ENCODE measurements around the gene LRP5. TPM values are rescaled to one million over a fixed set of nuclear protein-coding genes. Genes with fewer than 3 reads are reported as not detected.
"Not testable (repeated sequence)": the region's sequence is repeated elsewhere in the genome, so short reads cannot be mapped to it uniquely, and the experiment has no call there.

The LRP5 gene
- total RNA-seq, 1 experiment from 2014 or later = 17.2 TPM

GRCh38 chr11:68423481-68423880, 111.1 kb downstream of the LRP5 start:
- DNase-seq (ENCODE audit: low read depth) = no peak

- no peak for DNase-seq (ENCODE audit: low read depth)
Measured at GRCh38 chr11:68424101-68424632, 111.8 kb downstream of the LRP5 start.

GRCh38 chr11:68424981-68425865, 112.8 kb downstream of the LRP5 start:
- DNase-seq (ENCODE audit: low read depth) = no peak

GRCh38 chr11:68425866-68426380, 113.5 kb downstream of the LRP5 start:
- no peak for DNase-seq (ENCODE audit: low read depth)

GRCh38 chr11:68429661-68430060, 117.3 kb downstream of the LRP5 start:
- no peak for DNase-seq (ENCODE audit: low read depth)

- no peak for DNase-seq (ENCODE audit: low read depth)
Measured at GRCh38 chr11:68430384-68430783, 118.0 kb downstream of the LRP5 start.

GRCh38 chr11:68430801-68431200, 118.4 kb downstream of the LRP5 start:
- no peak for DNase-seq (ENCODE audit: low read depth)

GRCh38 chr11:68431984-68432645, 119.7 kb downstream of the LRP5 start:
- no peak for DNase-seq (ENCODE audit: low read depth)

GRCh38 chr11:68432874-68433273, 120.5 kb downstream of the LRP5 start:
- no peak for DNase-seq (ENCODE audit: low read depth)

- DNase-seq (ENCODE audit: low read depth) = no peak
Measured at GRCh38 chr11:68433541-68433940, 121.2 kb downstream of the LRP5 start.

GRCh38 chr11:68434159-68434558, 121.8 kb downstream of the LRP5 start:
- DNase-seq (ENCODE audit: low read depth) = not testable (repeated sequence)

GRCh38 chr11:68436162-68436888, 123.9 kb downstream of the LRP5 start:
- no peak for DNase-seq (ENCODE audit: low read depth)

- DNase-seq (ENCODE audit: low read depth) = peak; percentile 90
Measured at GRCh38 chr11:68436985-68437926, 124.9 kb downstream of the LRP5 start.

GRCh38 chr11:68437927-68438657, 125.7 kb downstream of the LRP5 start:
- no peak for DNase-seq (ENCODE audit: low read depth)

- no peak for DNase-seq (ENCODE audit: low read depth)
Measured at GRCh38 chr11:68438658-68439259, 126.4 kb downstream of the LRP5 start.

- DNase-seq (ENCODE audit: low read depth) = no peak
Measured at GRCh38 chr11:68439355-68440065, 127.1 kb downstream of the LRP5 start.

GRCh38 chr11:68440224-68440623, 127.8 kb downstream of the LRP5 start:
- DNase-seq (ENCODE audit: low read depth) = no peak

GRCh38 chr11:68441466-68442230, 129.3 kb downstream of the LRP5 start:
- DNase-seq (ENCODE audit: low read depth) = peak; percentile 64
